Naive thymus-derived CD8-positive, alpha-beta T cell (primary cell): ENCODE measurements around the gene ALKBH8. TPM values are rescaled to one million over a fixed set of nuclear protein-coding genes. Genes with fewer than 3 reads are reported as not detected.

ENCODE experiments used
- ATAC-seq, 2 donors: fragments of 150-1000 bp; cut with Tn5 transposase in 1 of 2; sonication (Bioruptor Pico), chemical (Tn5 transposase) in 1 of 2; 1 replicate in 1 of 2; 2 replicates in 1 of 2; pipeline ENCODE4 v1.10.0; 2021; ENCODE audit warnings: mild to moderate bottlenecking in 2 of 2, moderate library complexity in 2 of 2
- POLR2A ChIA-PET: fragments of 350-600 bp; sonication (Branson Sonifier 250); formaldehyde crosslinking; loops from one replicate; lab custom pipeline; 2021; ENCODE audit warnings: antibody characterized with exemption; lab: Charles Lee
- DNase-seq, 10 donors: peaks; one replicate each; pipeline versions ENCODE4 v3.0.0 to v3.0.0-alpha.2; 2020 to 2022
- H3K27ac Mint-ChIP-seq, 10 donors: one replicate each; pipeline ENCODE4 v1.8.0; 2020 to 2022; ENCODE audit warnings: mild to moderate bottlenecking in 10 of 10, mixed read lengths in 10 of 10, moderate library complexity in 4 of 10, inconsistent platforms in 1 of 10
- H3K27me3 Mint-ChIP-seq, 5 donors: one replicate each; pipeline ENCODE4 v1.8.0; 2021 to 2022; ENCODE audit warnings: mixed read lengths in 5 of 5
- H3K36me3 Mint-ChIP-seq, 3 donors: one replicate each; pipeline ENCODE4 v1.8.0; 2020 to 2022; ENCODE audit warnings: mixed read lengths in 3 of 3, mild to moderate bottlenecking in 2 of 3, inconsistent platforms in 1 of 3
- H3K4me1 Mint-ChIP-seq, 4 donors: one replicate each; pipeline ENCODE4 v1.8.0; 2021 to 2022; ENCODE audit warnings: mixed read lengths in 4 of 4
- H3K4me3 Mint-ChIP-seq, 10 donors: one replicate each; pipeline ENCODE4 v1.8.0; 2020 to 2022; ENCODE audit warnings: mild to moderate bottlenecking in 10 of 10, mixed read lengths in 10 of 10, moderate library complexity in 6 of 10, inconsistent platforms in 1 of 10
- H3K9me3 Mint-ChIP-seq, 9 donors: one replicate each; pipeline ENCODE4 v1.8.0; 2020 to 2022; ENCODE audit warnings: mixed read lengths in 9 of 9, mild to moderate bottlenecking in 3 of 9, inconsistent platforms in 1 of 9, moderate library complexity in 1 of 9
- polyA plus RNA-seq, 3 donors: library from polyadenylated mRNA; unstranded; fragments of 300-500 nt; fragmentation: Illumina TruSeq; gene quantifications; one replicate each; pipeline ENCODE4 v1.2.3, GENCODE V29; 2021
- total RNA-seq, 8 experiments: library from RNA in 2 of 8; stranded (reverse) in 2 of 8; gene quantifications; one replicate each; pipeline ENCODE4 v1.2.3 and lab custom pipeline; 2021 to 2026

The ALKBH8 gene, protein sequence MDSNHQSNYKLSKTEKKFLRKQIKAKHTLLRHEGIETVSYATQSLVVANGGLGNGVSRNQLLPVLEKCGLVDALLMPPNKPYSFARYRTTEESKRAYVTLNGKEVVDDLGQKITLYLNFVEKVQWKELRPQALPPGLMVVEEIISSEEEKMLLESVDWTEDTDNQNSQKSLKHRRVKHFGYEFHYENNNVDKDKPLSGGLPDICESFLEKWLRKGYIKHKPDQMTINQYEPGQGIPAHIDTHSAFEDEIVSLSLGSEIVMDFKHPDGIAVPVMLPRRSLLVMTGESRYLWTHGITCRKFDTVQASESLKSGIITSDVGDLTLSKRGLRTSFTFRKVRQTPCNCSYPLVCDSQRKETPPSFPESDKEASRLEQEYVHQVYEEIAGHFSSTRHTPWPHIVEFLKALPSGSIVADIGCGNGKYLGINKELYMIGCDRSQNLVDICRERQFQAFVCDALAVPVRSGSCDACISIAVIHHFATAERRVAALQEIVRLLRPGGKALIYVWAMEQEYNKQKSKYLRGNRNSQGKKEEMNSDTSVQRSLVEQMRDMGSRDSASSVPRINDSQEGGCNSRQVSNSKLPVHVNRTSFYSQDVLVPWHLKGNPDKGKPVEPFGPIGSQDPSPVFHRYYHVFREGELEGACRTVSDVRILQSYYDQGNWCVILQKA
- 10 to 100 TPM; 18.1 to 18.2 TPM for total RNA-seq
- polyA plus RNA-seq = 10 to 100 TPM in 2 of 3 donors, 1 to 10 TPM in 1; 6.1 to 11.9 (median 10.9) TPM
- total RNA-seq (lab: John Stamatoyannopoulos, UW) = 20.7 to 60.1 (median 38.8) reads per million in 6 experiments

DNA sequence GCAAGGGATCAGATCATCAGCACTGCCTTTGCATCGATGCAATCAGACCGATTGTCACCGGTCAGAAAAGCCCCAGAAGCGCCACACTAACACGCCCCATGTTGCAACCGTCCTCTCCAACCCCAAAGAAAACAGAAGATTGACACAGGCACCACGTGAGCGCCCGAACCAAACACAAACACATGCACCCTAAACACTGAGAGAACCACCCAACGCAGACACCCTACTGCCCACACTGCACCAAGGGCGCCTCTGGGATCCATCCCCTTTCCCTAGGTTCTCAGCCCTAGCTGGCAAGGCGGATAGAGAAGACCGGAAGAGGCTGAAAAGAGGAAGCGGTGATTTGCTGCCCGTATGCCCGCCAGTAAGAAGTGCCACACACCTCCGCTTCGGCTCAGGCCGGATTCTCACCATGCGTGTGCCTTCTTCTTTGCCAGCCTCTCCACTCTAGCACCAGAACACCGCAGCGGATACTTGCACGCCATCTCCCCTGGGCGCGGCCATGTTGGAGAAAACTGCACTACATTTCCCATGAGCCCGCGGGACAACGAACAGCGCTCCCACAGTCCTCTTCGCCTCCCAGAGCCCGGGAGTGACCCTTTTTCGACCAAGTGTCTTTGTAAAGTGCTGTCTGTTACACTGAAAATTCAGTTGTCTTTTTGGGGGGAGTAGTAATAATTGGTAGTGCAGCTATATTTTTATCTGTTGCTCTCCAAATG, at the start of gene ALKBH8:
TSS of gene ALKBH8 (minus strand) at position 517 of the 719 bp plus-strand sequence. CDS start 4,842 bp downstream, outside the sequence.
- POLR2A ChIA-PET = interaction anchor here (0.6 to 1.7 kb wide), 4 partner anchors 9 to 551 kb away, joined by 3 to 5 read pairs (median 3); partner anchors contain the start of genes CUL5 and CWF19L2

DNA sequence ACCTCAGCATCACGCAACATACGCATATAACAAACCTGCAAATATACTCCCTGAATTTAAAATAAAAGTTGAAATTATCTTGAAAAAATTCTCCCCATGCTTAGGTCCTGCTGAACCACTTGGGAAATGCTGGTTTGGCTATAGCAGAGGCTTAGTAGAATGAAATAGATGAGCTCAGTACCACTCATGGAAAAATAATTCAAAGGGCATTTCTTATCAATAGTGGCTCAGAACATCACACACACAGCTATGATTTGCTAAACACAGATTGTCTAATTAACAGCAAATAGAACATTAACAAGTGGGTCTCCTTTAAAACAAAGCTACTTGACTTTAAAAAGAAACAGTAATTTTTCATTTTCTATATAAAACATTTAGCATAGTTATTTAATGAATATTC, 46.9 kb upstream of the ALKBH8 start:
- H3K36me3 Mint-ChIP-seq = no peaks in the 10 kb centered on the region
- H3K4me1 Mint-ChIP-seq = no peaks in the 10 kb centered on the region
- DNase-seq (no peak), ATAC-seq (no peak)
- H3K27me3 Mint-ChIP-seq = peaks cover 18 to 40% (median 29%) of the 10 kb centered on the region in 5 donors
- H3K27ac Mint-ChIP-seq = no peak overlapping the region
- POLR2A ChIA-PET = no interaction called here
- H3K4me3 Mint-ChIP-seq = no peak overlapping the region
- H3K9me3 Mint-ChIP-seq = no peaks in the 10 kb centered on the region

More for the DNA sequence above, at the start of gene ALKBH8:
- Mint-ChIP-seq H3K4me1 (peaks cover 27 to 66% (median 49%) of the 10 kb centered on the region in 4 donors), H3K9me3 (no peaks in the 10 kb centered on the region), H3K36me3 (peaks cover 0 to 18% (median 0%) of the 10 kb centered on the region in 3 donors), H3K27me3 (no peaks in the 10 kb centered on the region), H3K4me3 (peak within 1 kb of the TSS; percentile 92 to 99 (median 97)), H3K27ac (peak within 1 kb of the TSS; percentile 92 to 97 (median 94))
- DNase-seq = peak; percentile 61 to 86 (median 74)
- ATAC-seq = peak; percentile 96 to 97

DNA sequence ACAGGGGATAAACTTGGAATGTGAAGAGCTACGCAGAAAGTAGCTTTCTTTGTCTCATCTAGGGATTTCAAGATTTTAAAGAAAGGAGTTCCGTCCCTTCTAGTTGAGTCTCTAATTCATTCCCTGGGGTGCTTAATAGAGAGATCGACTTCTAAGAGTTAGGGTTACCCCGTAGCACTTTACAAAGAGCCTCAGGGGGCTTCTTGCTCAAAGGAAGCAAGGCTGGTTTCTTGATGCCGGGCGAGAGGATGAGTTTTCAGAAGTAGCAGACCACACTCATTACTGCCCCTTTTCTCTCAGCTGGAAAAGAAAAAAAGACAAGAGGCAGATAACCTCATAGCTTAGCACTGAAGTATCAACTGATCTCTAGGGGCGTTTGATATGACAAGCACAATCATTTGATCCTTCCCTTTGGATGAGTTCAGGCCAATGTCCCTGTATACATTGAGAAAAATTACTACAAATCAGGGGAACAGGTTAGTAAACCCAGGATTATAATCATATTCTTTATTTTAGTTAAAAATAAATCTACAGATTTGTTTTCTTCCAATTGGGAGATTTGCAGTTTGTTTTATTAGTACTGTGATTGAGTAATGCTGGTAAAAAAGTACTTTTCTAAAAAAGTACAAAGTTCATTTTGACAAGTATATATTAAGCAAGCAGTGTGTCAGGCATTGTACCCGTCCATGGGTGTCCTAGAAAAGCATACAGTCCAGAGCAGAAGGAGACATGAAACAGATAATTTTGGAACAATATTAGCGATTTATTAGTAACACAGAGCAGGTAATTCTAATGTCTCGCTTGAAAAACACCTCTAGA, 44.1 kb upstream of the ALKBH8 start:
- DNase-seq (no peak), ATAC-seq (no peak)
- H3K9me3 Mint-ChIP-seq = no peaks in the 10 kb centered on the region
- no peaks in the 10 kb centered on the region for H3K4me1 Mint-ChIP-seq
- H3K36me3 Mint-ChIP-seq = no peaks in the 10 kb centered on the region
- no peak overlapping the region for H3K27ac Mint-ChIP-seq
- no peak overlapping the region for H3K4me3 Mint-ChIP-seq
- H3K27me3 Mint-ChIP-seq = peaks cover 13 to 50% (median 37%) of the 10 kb centered on the region in 5 donors
- POLR2A ChIA-PET = interaction anchor here (0.9 kb wide), 1 partner anchor 20 kb away, joined by 3 read pairs; no protein-coding TSS in a partner anchor

GRCh38 chr11:107608809-107609208, 43.3 kb upstream of the ALKBH8 start:
- POLR2A ChIA-PET = interaction anchor here (0.9 kb wide), 1 partner anchor 19 kb away, joined by 3 read pairs; no protein-coding TSS in a partner anchor
- H3K27me3 Mint-ChIP-seq = peaks cover 18 to 55% (median 43%) of the 10 kb centered on the region in 5 donors
- no peak overlapping the region for H3K27ac Mint-ChIP-seq
- H3K36me3 Mint-ChIP-seq = no peaks in the 10 kb centered on the region
- H3K9me3 Mint-ChIP-seq = no peaks in the 10 kb centered on the region
- no peak overlapping the region for H3K4me3 Mint-ChIP-seq
- ATAC-seq (no peak), DNase-seq (no peak)
- no peaks in the 10 kb centered on the region for H3K4me1 Mint-ChIP-seq

GRCh38 chr11:107606141-107606540, 40.6 kb upstream of the ALKBH8 start:
- ATAC-seq (no peak), DNase-seq (no peak)
- Mint-ChIP-seq H3K27me3 (peaks cover 31 to 77% (median 51%) of the 10 kb centered on the region in 5 donors), H3K4me3 (no peak overlapping the region), H3K4me1 (no peaks in the 10 kb centered on the region), H3K9me3 (no peaks in the 10 kb centered on the region), H3K36me3 (no peaks in the 10 kb centered on the region), H3K27ac (no peak overlapping the region)
- POLR2A ChIA-PET = no interaction called here

DNA sequence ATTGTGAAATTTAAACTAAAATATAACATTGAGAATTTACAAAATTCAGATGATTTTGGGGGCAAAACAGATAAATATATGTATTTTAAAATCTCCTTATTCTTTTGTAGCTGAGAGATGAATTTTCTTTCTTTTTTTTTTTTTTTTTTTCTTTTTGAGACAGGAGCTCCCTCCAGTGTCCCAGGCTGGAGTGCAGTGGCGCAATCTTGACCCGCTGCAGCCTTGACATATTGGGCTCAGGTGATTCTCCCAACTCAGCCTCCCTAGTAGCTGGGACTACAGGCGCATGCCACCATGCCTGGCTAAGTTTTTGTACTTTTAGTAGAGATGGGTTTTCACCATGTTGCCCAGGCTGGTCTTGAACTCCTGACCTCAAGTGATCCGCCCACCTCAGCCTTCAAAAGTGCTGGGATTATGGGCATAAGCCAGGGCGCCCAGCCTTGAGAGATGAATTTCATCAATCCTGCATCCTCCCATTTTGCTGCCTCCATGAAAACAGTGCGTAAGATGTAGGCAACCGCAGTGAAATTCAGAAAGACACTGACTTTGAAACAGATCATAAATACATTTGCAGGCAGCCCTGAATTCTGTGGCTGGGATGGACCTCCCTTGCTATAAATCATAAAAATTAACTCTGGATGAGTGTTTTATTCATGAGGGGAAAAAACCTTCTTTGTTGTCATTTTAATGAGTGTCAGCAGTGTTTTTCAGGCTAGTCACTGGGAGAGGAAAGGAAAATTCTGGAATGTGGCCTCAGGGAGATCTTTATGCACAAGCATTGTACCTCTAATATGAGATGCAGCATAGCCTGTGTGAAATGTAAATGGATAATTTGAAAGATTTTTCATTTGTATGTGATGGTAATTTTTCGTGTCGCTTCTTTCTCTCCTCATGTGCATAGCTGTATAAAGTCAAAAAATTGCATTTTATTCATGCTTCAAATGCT, 39.8 kb upstream of the ALKBH8 start:
- H3K4me3 Mint-ChIP-seq = no peak overlapping the region
- H3K27ac Mint-ChIP-seq = no peak overlapping the region
- POLR2A ChIA-PET = no interaction called here
- H3K4me1 Mint-ChIP-seq = no peaks in the 10 kb centered on the region
- H3K27me3 Mint-ChIP-seq = peaks cover 30 to 84% (median 47%) of the 10 kb centered on the region in 5 donors
- H3K9me3 Mint-ChIP-seq = no peaks in the 10 kb centered on the region
- ATAC-seq = no peak
- no peaks in the 10 kb centered on the region for H3K36me3 Mint-ChIP-seq
- DNase-seq = no peak

DNA sequence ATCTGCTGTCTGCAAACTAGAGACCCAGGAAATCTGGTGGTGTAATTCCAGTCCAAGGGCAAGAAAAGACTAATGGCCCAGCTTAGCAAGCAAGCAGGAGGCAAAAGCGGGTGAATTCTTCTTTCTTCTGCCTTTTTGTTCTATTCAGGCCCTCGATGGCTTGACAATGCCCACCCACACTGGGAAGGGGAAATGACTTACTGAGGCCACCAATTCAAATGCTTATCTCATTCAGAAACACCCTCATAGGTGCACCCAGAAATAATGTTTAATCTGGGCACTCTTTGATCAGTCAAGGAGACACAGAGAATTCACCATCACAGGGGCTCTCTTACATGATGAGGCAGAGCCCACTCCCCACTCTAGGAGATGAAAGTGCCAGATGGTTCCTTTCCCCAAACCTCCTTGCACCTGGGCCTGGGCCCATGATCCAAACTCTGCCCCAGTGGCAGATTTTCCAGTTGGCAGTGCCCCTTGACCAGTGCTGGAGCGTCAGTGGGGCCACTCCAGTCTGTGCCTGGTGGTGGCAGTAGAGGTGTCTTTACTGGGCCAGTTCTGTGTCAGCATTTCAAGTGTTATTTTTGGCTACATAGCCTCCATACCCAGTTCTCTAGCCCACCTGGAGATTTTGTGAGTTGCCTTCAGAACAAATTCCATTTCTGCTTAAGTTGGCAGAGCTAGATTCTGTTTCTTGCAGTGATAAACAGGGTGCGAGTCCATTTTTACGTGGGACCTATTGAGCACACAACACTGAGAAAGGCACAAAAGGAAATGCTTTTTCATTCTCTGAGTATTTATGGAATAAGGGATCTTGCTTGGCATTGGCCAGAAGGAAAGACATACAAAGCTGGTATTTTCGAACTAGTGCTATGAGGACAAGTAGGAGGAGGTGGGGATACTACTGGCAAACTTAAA, 32.9 kb upstream of the ALKBH8 start:
- POLR2A ChIA-PET = no interaction called here
- no peaks in the 10 kb centered on the region for H3K4me1 Mint-ChIP-seq

DNA sequence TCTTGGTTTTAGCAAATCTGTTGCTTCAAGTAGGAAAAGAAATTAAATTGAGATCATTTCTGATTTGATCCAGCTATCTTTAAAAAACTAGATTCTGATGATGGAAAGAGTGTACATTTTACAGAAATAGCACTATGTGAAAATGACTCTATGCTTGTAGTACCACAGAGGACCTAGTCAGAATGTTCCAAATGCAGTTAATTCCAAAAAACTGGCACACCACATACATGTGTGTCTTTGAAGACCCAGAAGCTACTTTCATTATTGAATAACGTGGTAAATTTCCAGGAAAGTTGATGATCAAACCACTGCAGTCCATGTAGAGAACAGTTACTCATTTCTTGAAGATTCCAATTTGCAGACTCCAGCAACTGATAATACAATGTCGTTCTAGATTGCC, 29.2 kb upstream of the ALKBH8 start:
- Mint-ChIP-seq H3K27me3 (peaks cover 39 to 76% (median 63%) of the 10 kb centered on the region in 5 donors), H3K4me3 (no peak overlapping the region), H3K27ac (no peak overlapping the region), H3K36me3 (peaks cover 0 to 3% (median 0%) of the 10 kb centered on the region in 3 donors), H3K4me1 (peaks cover 13 to 29% (median 24%) of the 10 kb centered on the region in 4 donors), H3K9me3 (no peaks in the 10 kb centered on the region)
- ATAC-seq (no peak), DNase-seq (no peak)
- POLR2A ChIA-PET = no interaction called here

More for the DNA sequence above, 32.9 kb upstream of the ALKBH8 start:
- H3K9me3 Mint-ChIP-seq = no peaks in the 10 kb centered on the region
- no peak overlapping the region for H3K4me3 Mint-ChIP-seq
- H3K36me3 Mint-ChIP-seq = no peaks in the 10 kb centered on the region
- H3K27ac Mint-ChIP-seq = no peak overlapping the region
- H3K27me3 Mint-ChIP-seq = peaks cover 34 to 72% (median 44%) of the 10 kb centered on the region in 5 donors
- ATAC-seq (no peak), DNase-seq (no peak)

- peaks cover 13 to 29% (median 27%) of the 10 kb centered on the region in 4 donors for H3K4me1 Mint-ChIP-seq
- H3K36me3 Mint-ChIP-seq = peaks cover 0 to 7% (median 3%) of the 10 kb centered on the region in 3 donors
- peak overlapping the region in 1 of 10 donors; percentile 9 for H3K27ac Mint-ChIP-seq
- H3K27me3 Mint-ChIP-seq = peaks cover 45 to 81% (median 70%) of the 10 kb centered on the region in 5 donors
- no peak for ATAC-seq
- POLR2A ChIA-PET = no interaction called here
- no peak overlapping the region for H3K4me3 Mint-ChIP-seq
- no peaks in the 10 kb centered on the region for H3K9me3 Mint-ChIP-seq
- DNase-seq = no peak
Measured at GRCh38 chr11:107593951-107594350, 28.4 kb upstream of the ALKBH8 start.

GRCh38 chr11:107592813-107593212, 27.3 kb upstream of the ALKBH8 start:
- no peak overlapping the region for H3K27ac Mint-ChIP-seq
- POLR2A ChIA-PET = no interaction called here

More at GRCh38 chr11:107592813-107593212, 27.3 kb upstream of the ALKBH8 start:
- peak in 1 of 10 donors; percentile 2 for DNase-seq
- H3K27me3 Mint-ChIP-seq = peaks cover 51 to 84% (median 71%) of the 10 kb centered on the region in 5 donors
- H3K36me3 Mint-ChIP-seq = peaks cover 0 to 12% (median 3%) of the 10 kb centered on the region in 3 donors
- H3K9me3 Mint-ChIP-seq = peaks cover 0 to 5% (median 0%) of the 10 kb centered on the region in 9 donors
- peak overlapping the region in 4 of 10 donors; percentile 1 to 87 (median 84) for H3K4me3 Mint-ChIP-seq
- no peak for ATAC-seq
- peaks cover 13 to 29% (median 27%) of the 10 kb centered on the region in 4 donors for H3K4me1 Mint-ChIP-seq
